ENCODE measurements around the gene UMAD1. TPM values are rescaled to one million over a fixed set of nuclear protein-coding genes. Genes with fewer than 3 reads are reported as not detected.

UMAD1 gene
- total RNA-seq, 1 donor from 2014 or later, result 9.3 TPM

DNA sequence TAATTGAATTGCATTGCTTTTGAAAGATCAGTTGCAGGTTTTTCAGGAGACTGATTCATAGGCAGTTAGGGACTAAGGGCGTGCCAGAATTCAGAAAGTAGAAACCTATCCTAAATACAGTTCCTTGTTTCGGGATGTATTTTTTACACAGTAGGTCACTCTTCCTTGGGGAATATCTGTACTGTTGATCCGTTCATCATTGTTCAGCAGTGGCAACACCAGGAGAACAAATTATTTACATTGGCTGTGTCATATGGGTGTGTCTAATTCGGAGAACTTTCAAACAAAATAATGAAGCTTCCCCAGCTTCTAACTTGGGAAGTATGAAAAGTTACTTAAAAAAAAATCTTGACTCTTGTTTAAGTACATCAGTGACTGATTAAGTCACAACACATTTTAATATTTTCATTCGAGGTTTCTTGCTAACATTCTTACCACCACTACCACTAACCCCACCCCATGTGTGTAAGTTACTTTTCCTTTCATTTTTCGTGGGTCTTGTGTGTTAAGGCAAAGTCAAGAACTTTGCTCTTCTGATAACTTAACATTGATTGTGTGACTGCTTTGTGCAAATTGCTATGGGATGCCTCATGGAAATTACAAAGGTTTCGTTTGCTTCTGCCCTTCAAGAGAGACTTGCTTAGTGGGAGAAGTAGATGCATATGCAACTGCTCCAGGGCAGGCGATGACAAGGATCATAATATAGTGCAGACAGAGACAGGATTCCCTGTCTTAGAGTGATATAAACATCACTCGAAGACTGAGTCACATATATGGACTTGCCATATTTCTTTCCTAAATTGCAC is 121.6 kb downstream of the UMAD1 start:
- no peaks in the 10 kb centered on the region for H3K9me3 Mint-ChIP-seq (ENCODE audit: unreplicated experiment)
- peak overlapping the region; percentile 49 for H3K4me3 ChIP-seq (ENCODE audit: insufficient read depth, low read depth, low read length)
- H3K36me3 Mint-ChIP-seq (ENCODE audit: low read depth, unreplicated experiment), result no peaks in the 10 kb centered on the region
- no peaks in the 10 kb centered on the region for H3K27me3 Mint-ChIP-seq (ENCODE audit: low read depth, unreplicated experiment)
- DNase-seq (ENCODE audit: low read depth) (peak; percentile 15), FAIRE-seq (no peak)
- no peak overlapping the region for H3K4me3 Mint-ChIP-seq (ENCODE audit: unreplicated experiment)
- no peak for TF ChIP-seq EZH2 (IDR thresholded peaks at IDR 0.05; ENCODE audit: insufficient read depth, low read length)
- TF ChIP-seq, protein P1, sequence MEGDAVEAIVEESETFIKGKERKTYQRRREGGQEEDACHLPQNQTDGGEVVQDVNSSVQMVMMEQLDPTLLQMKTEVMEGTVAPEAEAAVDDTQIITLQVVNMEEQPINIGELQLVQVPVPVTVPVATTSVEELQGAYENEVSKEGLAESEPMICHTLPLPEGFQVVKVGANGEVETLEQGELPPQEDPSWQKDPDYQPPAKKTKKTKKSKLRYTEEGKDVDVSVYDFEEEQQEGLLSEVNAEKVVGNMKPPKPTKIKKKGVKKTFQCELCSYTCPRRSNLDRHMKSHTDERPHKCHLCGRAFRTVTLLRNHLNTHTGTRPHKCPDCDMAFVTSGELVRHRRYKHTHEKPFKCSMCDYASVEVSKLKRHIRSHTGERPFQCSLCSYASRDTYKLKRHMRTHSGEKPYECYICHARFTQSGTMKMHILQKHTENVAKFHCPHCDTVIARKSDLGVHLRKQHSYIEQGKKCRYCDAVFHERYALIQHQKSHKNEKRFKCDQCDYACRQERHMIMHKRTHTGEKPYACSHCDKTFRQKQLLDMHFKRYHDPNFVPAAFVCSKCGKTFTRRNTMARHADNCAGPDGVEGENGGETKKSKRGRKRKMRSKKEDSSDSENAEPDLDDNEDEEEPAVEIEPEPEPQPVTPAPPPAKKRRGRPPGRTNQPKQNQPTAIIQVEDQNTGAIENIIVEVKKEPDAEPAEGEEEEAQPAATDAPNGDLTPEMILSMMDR (IDR thresholded peaks at IDR 0.05; ENCODE audit: insufficient read depth, low read depth, low read length), result no peak
- H4K20me1 ChIP-seq (ENCODE audit: insufficient read depth, low read length), result no peaks in the 10 kb centered on the region
- H3K4me1 ChIP-seq (ENCODE audit: insufficient read depth, low read length), result peaks cover 4% of the 10 kb centered on the region
- H3K9me3 ChIP-seq (ENCODE audit: insufficient read depth, low read depth, low read length), result no peaks in the 10 kb centered on the region
- H3K27ac Mint-ChIP-seq (ENCODE audit: unreplicated experiment), result no peak overlapping the region
- no peaks in the 10 kb centered on the region for H3K27me3 ChIP-seq (ENCODE audit: insufficient read depth, low read length)
- H3K27ac ChIP-seq (ENCODE audit: low read depth, low read length), result no peak overlapping the region
- H3K4me1 Mint-ChIP-seq (ENCODE audit: low read depth, unreplicated experiment), result peaks cover 5% of the 10 kb centered on the region
- H3K79me2 ChIP-seq (ENCODE audit: insufficient read depth, low read length), result no peaks in the 10 kb centered on the region
- H2AFZ ChIP-seq (ENCODE audit: low read depth, low read length), result peak overlapping the region; percentile 22
- H3K4me2 ChIP-seq (ENCODE audit: low read length), result peak overlapping the region; percentile 75
- no peaks in the 10 kb centered on the region for H3K36me3 ChIP-seq (ENCODE audit: insufficient read depth, low read length)
- peak overlapping the region; percentile 54 for H3K9ac ChIP-seq (ENCODE audit: low read length)

DNA sequence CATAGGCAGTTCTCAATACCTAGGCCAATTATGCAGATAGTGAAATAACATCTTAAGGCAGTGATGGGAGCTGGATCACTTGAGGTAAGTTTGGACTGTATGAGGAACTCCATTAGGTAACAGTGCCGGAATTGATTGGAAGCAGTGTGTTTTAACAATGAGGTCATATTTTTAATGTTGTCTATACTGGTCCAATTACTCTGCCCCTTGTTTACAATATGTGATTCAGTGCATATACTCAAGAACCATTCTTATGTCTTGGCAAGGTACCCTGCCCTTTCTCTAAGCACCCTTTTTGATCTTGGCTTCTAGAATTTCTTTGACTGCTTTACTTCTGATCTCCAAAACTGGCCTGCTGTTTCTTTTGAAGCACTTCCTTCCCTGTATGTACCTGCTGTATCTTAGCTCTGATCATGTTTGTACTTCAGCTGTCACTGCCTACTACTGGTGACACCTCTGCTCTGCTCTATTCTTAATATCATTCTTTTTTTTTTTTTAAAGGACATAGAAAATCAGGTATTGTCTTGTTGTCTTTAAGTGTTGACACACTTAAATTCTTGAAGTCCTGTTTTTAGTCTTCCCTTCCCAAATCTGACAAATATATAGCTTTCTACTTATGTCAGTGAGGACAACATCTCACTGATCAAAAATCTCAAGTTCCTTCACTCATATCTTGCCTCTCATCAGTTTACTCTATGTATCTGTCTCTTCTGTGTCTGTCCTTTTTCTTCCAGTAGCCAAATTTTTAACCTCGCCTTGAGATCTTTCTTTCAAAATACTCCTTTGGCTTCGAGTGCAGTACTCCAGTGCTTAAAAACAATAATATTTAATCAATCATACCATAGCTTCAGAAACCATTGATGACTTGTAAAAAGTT is 124.2 kb downstream of the UMAD1 start:
- no peak overlapping the region for H3K4me3 ChIP-seq (ENCODE audit: insufficient read depth, low read depth, low read length)
- H3K4me2 ChIP-seq (ENCODE audit: low read length), result no peak overlapping the region
- Mint-ChIP-seq H3K27me3 (ENCODE audit: low read depth, unreplicated experiment) (no peaks in the 10 kb centered on the region), H3K27ac (ENCODE audit: unreplicated experiment) (no peak overlapping the region), H3K36me3 (ENCODE audit: low read depth, unreplicated experiment) (no peaks in the 10 kb centered on the region), H3K9me3 (ENCODE audit: unreplicated experiment) (no peaks in the 10 kb centered on the region), H3K4me3 (ENCODE audit: unreplicated experiment) (no peak overlapping the region), H3K4me1 (ENCODE audit: low read depth, unreplicated experiment) (peaks cover 5% of the 10 kb centered on the region)
- H2AFZ ChIP-seq (ENCODE audit: low read depth, low read length), result no peak overlapping the region
- no peaks in the 10 kb centered on the region for H3K79me2 ChIP-seq (ENCODE audit: insufficient read depth, low read length)
- no peak for DNase-seq (ENCODE audit: low read depth)
- TF ChIP-seq, protein P1 (IDR thresholded peaks at IDR 0.05; ENCODE audit: insufficient read depth, low read depth, low read length), result no peak
- TF ChIP-seq EZH2 (IDR thresholded peaks at IDR 0.05; ENCODE audit: insufficient read depth, low read length), result no peak
- no peaks in the 10 kb centered on the region for H3K9me3 ChIP-seq (ENCODE audit: insufficient read depth, low read depth, low read length)
- H3K27ac ChIP-seq (ENCODE audit: low read depth, low read length), result no peak overlapping the region
- no peaks in the 10 kb centered on the region for H4K20me1 ChIP-seq (ENCODE audit: insufficient read depth, low read length)
- H3K4me1 ChIP-seq (ENCODE audit: insufficient read depth, low read length), result peaks cover 4% of the 10 kb centered on the region
- H3K36me3 ChIP-seq (ENCODE audit: insufficient read depth, low read length), result no peaks in the 10 kb centered on the region
- FAIRE-seq, result no peak
- no peaks in the 10 kb centered on the region for H3K27me3 ChIP-seq (ENCODE audit: insufficient read depth, low read length)
- H3K9ac ChIP-seq (ENCODE audit: low read length), result no peak overlapping the region
